Smooth muscle cell (in vitro differentiated cells): Measurements from ENCODE around the gene RAB11FIP4. TPM values are rescaled to one million over a fixed set of nuclear protein-coding genes. Genes with fewer than 3 reads are reported as not detected.
"Not testable (repeated sequence)": the region's sequence is repeated elsewhere in the genome, so short reads cannot be mapped to it uniquely, and the experiment has no call there.

ENCODE experiments used
- DNase-seq: peaks from one replicate; lab custom pipeline; 2025; ENCODE audit not compliant: unreplicated experiment; lab: John Stamatoyannopoulos, UW
- H2AFZ ChIP-seq: fragments of 200-600 bp; sonication (generic); 2 replicates; pipeline ENCODE4 v1.6.0; 2016; ENCODE audit warnings: antibody characterized with exemption, low read depth, mild to moderate bottlenecking
- H3F3A ChIP-seq: fragments of 200-600 bp; sonication (generic); 2 replicates; pipeline ENCODE4 v1.6.0; 2017; ENCODE audit warnings: antibody characterized with exemption, low read depth
- H3K27ac ChIP-seq: fragments of 200-600 bp; sonication (generic); 2 replicates; pipeline ENCODE4 v1.5.1; 2016; ENCODE audit warnings: low read depth, mild to moderate bottlenecking
- H3K27me3 ChIP-seq: fragments of 200-600 bp; sonication (generic); 2 replicates; pipeline ENCODE4 v1.6.1; 2016; ENCODE audit warnings: low read depth, mild to moderate bottlenecking
- H3K36me3 ChIP-seq: fragments of 200-600 bp; sonication (generic); 2 replicates; pipeline ENCODE4 v1.5.1; 2016; ENCODE audit warnings: low read depth
- H3K4me1 ChIP-seq: fragments of 200-600 bp; sonication (generic); 2 replicates; pipeline ENCODE4 v1.5.1; 2016; ENCODE audit warnings: low read depth
- H3K4me2 ChIP-seq: fragments of 200-600 bp; sonication (generic); 2 replicates; pipeline ENCODE4 v1.6.0; 2016; ENCODE audit warnings: mild to moderate bottlenecking
- H3K4me3 ChIP-seq: fragments of 200-600 bp; sonication (generic); 2 replicates; pipeline ENCODE4 v1.5.1; 2016; ENCODE audit warnings: mild to moderate bottlenecking
- H3K79me2 ChIP-seq: fragments of 200-600 bp; sonication (generic); 2 replicates; pipeline ENCODE4 v1.6.0; 2016; ENCODE audit warnings: low read depth, mild to moderate bottlenecking
- H3K9ac ChIP-seq: fragments of 200-600 bp; sonication (generic); 2 replicates; pipeline ENCODE4 v1.6.0; 2016; ENCODE audit warnings: low read depth
- H3K9me3 ChIP-seq: fragments of 200-600 bp; sonication (generic); replicated peaks from 2 replicates; pipeline ENCODE4 v1.5.1; 2016; ENCODE audit warnings: low read depth
- H4K20me1 ChIP-seq: fragments of 200-600 bp; sonication (generic); 2 replicates; pipeline ENCODE4 v1.6.0; 2016; ENCODE audit warnings: low read depth
- WGBS: methylation state at CpG from one replicate; pipeline ENCODE4 v1.1.7; 2016; ENCODE audit warnings: low lambda C conversion rate; 5-methylcytosine and 5-hydroxymethylcytosine counted together
- polyA plus RNA-seq: library from polyadenylated mRNA; unstranded; fragments of >200 nt; fragmentation: Nextera tagmentation; extraction: Ambion mirVana; gene quantifications from 2 replicates; pipeline ENCODE4 v1.2.1, GENCODE V29; 2016
- total RNA-seq: library from RNA; depleted of rRNA; stranded (reverse); fragments of >200 nt; gene quantifications from 2 replicates; pipeline ENCODE4 v1.2.3, GENCODE V29; 2014
- TF ChIP-seq, protein P1 (sequence below): fragments of 200-600 bp; sonication (generic); IDR thresholded peaks from 2 replicates; pipeline ENCODE4 v1.5.1; 2017; ENCODE audit warnings: borderline replicate concordance, mild to moderate bottlenecking, antibody characterized with exemption; ENCODE audit not compliant: insufficient read depth, poor library complexity, severe bottlenecking

The RAB11FIP4 gene
- total and polyA plus RNA-seq, 2 experiments from 2014 or later, result 0.42 to 2.9 TPM

DNA sequence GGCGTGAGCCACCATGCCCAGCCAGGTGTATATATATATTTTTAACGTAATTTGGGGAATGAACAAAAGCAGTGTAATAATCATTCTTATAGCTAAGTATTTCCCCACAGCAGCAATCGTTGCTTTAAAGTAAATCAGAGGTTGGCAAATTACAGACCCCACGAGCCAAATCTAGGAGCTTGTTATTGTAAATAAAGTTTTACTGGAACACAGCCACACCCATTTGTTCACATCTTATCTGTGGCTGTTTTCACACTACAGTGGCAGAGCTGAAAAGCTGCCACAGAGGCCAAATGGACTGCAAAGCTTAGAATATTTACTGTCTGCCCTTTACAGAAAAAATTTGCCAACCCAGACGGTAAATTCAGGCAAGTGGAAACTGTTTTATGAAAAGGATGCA, 50.8 kb downstream of the RAB11FIP4 start:
- no peak overlapping the region for H3K27ac ChIP-seq
- H3K4me1 ChIP-seq, result no peaks in the 10 kb centered on the region
- H3K9me3 ChIP-seq, result no peaks in the 10 kb centered on the region
- H4K20me1 ChIP-seq, result no peaks in the 10 kb centered on the region
- WGBS, result 88% methylated on average over 5 of the region's 5 CpGs
- H3K9ac ChIP-seq, result no peak overlapping the region
- H3K36me3 ChIP-seq, result no peaks in the 10 kb centered on the region
- no peak overlapping the region for H2AFZ ChIP-seq
- H3K4me2 ChIP-seq, result no peak overlapping the region
- no peak overlapping the region for H3K4me3 ChIP-seq
- no peaks in the 10 kb centered on the region for H3F3A ChIP-seq
- no peaks in the 10 kb centered on the region for H3K79me2 ChIP-seq
- DNase-seq, result no peak
- TF ChIP-seq, protein P1, sequence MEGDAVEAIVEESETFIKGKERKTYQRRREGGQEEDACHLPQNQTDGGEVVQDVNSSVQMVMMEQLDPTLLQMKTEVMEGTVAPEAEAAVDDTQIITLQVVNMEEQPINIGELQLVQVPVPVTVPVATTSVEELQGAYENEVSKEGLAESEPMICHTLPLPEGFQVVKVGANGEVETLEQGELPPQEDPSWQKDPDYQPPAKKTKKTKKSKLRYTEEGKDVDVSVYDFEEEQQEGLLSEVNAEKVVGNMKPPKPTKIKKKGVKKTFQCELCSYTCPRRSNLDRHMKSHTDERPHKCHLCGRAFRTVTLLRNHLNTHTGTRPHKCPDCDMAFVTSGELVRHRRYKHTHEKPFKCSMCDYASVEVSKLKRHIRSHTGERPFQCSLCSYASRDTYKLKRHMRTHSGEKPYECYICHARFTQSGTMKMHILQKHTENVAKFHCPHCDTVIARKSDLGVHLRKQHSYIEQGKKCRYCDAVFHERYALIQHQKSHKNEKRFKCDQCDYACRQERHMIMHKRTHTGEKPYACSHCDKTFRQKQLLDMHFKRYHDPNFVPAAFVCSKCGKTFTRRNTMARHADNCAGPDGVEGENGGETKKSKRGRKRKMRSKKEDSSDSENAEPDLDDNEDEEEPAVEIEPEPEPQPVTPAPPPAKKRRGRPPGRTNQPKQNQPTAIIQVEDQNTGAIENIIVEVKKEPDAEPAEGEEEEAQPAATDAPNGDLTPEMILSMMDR, result no peak
- H3K27me3 ChIP-seq, result no peaks in the 10 kb centered on the region

DNA sequence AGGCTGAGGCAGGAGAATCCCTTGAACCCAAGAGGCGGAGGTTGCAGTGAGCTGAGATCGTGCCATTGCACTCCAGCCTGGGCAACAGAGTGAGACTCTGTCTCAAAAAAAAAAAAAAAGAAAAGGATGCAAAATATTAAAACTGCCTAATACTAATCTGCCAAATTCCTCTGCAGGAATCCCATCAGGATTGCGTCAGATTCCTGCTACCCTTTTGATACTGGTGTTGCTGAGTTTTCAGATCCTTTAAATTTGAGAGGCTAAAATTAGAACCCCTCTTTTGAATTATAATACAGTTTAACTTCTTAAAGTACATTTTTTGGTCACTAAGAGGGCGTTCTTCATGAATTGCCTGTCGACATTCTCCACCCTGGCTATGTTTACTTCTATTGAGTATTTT, 51.4 kb downstream of the RAB11FIP4 start:
- H3K4me2 ChIP-seq, H4K20me1 ChIP-seq, H3K27ac ChIP-seq, H3K36me3 ChIP-seq, H3K4me3 ChIP-seq, H2AFZ ChIP-seq, H3F3A ChIP-seq, H3K79me2 ChIP-seq, H3K4me1 ChIP-seq, H3K9ac ChIP-seq, H3K27me3 ChIP-seq, DNase-seq, H3K9me3 ChIP-seq: not testable (repeated sequence)
- whole genome bisulfite sequencing, result 93% methylated on average over 5 of the region's 5 CpGs

DNA sequence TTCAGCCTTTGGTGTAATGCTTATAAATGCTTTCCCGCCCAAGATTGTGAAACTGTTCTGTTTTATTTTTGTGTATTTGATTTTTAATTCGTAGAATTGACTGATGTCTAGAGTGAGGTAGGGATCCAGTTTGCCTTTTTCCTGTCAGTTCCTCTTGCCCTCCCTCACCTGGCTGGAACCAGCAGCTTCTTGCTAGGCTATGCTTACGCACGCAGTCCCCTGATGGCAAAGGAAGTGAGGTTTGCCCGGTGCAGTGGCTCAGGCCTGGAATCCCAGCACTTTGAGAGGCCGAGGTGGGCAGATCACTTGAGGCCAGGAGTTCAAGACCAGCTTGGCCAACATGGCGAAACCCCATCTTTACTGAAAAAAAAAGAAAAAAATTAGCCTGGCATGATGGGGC, 51.9 kb downstream of the RAB11FIP4 start:
- Histone ChIP-seq H3K4me1 (no peaks in the 10 kb centered on the region), H2AFZ (no peak overlapping the region), H3K4me3 (no peak overlapping the region), H3K9ac (no peak overlapping the region), H3K9me3 (no peaks in the 10 kb centered on the region), H3K79me2 (no peaks in the 10 kb centered on the region), H3K4me2 (no peak overlapping the region), H3K27ac (no peak overlapping the region), H3K36me3 (no peaks in the 10 kb centered on the region), H3F3A (no peaks in the 10 kb centered on the region), H3K27me3 (no peaks in the 10 kb centered on the region), H4K20me1 (no peaks in the 10 kb centered on the region)
- WGBS, result 93% methylated on average over 7 of the region's 7 CpGs
- DNase-seq, result no peak
- TF ChIP-seq, protein P1, result no peak

DNA sequence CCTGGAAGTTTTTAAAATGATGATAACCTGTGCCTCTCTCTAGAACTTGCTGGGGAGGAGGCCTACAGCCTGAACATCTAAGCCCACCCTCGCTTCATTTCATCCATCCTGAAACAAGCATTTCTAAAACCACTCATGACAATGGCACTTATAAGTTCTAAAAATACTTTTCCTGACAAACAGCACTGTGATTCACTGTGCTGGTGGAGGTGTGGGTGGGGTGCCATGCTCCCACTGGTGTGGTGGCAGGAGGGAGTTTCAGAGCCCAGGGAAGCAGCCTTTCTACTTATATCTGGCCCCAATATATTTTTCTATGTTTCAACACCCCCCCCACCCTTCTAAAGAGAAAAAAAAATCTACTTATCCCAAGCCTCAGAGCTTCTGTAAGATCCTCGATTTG, 52.6 kb downstream of the RAB11FIP4 start:
- Histone ChIP-seq H2AFZ (no peak overlapping the region), H3K4me2 (no peak overlapping the region)

More for the DNA sequence above, 52.6 kb downstream of the RAB11FIP4 start:
- Histone ChIP-seq H3K9me3 (no peaks in the 10 kb centered on the region), H3K4me1 (no peaks in the 10 kb centered on the region), H3K27me3 (no peaks in the 10 kb centered on the region), H3F3A (no peaks in the 10 kb centered on the region), H4K20me1 (no peaks in the 10 kb centered on the region), H3K79me2 (no peaks in the 10 kb centered on the region), H3K4me3 (no peak overlapping the region), H3K27ac (no peak overlapping the region), H3K36me3 (no peaks in the 10 kb centered on the region), H3K9ac (no peak overlapping the region)
- WGBS, result 80% methylated on average over 2 of the region's 2 CpGs
- TF ChIP-seq, protein P1, result no peak
- DNase-seq, result no peak
